IPS-18c (cell line): Measurements from ENCODE around the gene PANK1.

Experiments used
- H3K4me3 ChIP-seq: 2 replicates; pipeline ENCODE4 v1.7.0; 2013; ENCODE audit warnings: low read depth, mild to moderate bottlenecking, low read length, moderate library complexity; ENCODE audit not compliant: insufficient read depth
- H3K9me3 ChIP-seq: one replicate; pipeline ENCODE4 v1.6.1; 2013; ENCODE audit warnings: mild to moderate bottlenecking, low read length, moderate library complexity; ENCODE audit not compliant: control insufficient read depth, insufficient read depth

PANK1 gene

GRCh38 chr10:89644967-89645741 is at the start of gene PANK1:
PANK1 (minus strand) TSS chr10:89645242; CDS start chr10:89644891, 351 bp downstream.
- Histone ChIP-seq H3K9me3 (no peaks in the 10 kb centered on the region), H3K4me3 (peak within 1 kb of the TSS; percentile 91)

- Histone ChIP-seq H3K9me3 (no peaks in the 10 kb centered on the region), H3K4me3 (no peak overlapping the region)
These were observed 48.1 kb upstream of the PANK1 start for GRCh38 chr10:89693176-89693575.

- Histone ChIP-seq H3K4me3 (no peak overlapping the region), H3K9me3 (no peaks in the 10 kb centered on the region)
These were observed 47.4 kb upstream of the PANK1 start for GRCh38 chr10:89692416-89692815.

GRCh38 chr10:89690027-89690426 is 45.0 kb upstream of the PANK1 start:
- H3K4me3 ChIP-seq, result no peak overlapping the region
- no peaks in the 10 kb centered on the region for H3K9me3 ChIP-seq

GRCh38 chr10:89685936-89686335 is 40.9 kb upstream of the PANK1 start:
- Histone ChIP-seq H3K9me3 (no peaks in the 10 kb centered on the region), H3K4me3 (no peak overlapping the region)

- H3K9me3 ChIP-seq, result no peaks in the 10 kb centered on the region
These were observed 39.6 kb upstream of the PANK1 start for GRCh38 chr10:89684604-89685003.

GRCh38 chr10:89683883-89684282 is 38.8 kb upstream of the PANK1 start:
- no peak overlapping the region for H3K4me3 ChIP-seq
- H3K9me3 ChIP-seq, result no peaks in the 10 kb centered on the region

More at GRCh38 chr10:89684604-89685003, 39.6 kb upstream of the PANK1 start:
- H3K4me3 ChIP-seq, result no peak overlapping the region

- H3K9me3 ChIP-seq, result no peaks in the 10 kb centered on the region
- no peak overlapping the region for H3K4me3 ChIP-seq
These were observed 34.9 kb upstream of the PANK1 start for GRCh38 chr10:89679986-89680385.

GRCh38 chr10:89677341-89677740 is 32.3 kb upstream of the PANK1 start:
- no peaks in the 10 kb centered on the region for H3K9me3 ChIP-seq
- H3K4me3 ChIP-seq, result no peak overlapping the region

GRCh38 chr10:89670926-89671325 is 25.9 kb upstream of the PANK1 start:
- no peak overlapping the region for H3K4me3 ChIP-seq
- no peaks in the 10 kb centered on the region for H3K9me3 ChIP-seq

GRCh38 chr10:89669985-89670384 is 24.9 kb upstream of the PANK1 start:
- Histone ChIP-seq H3K4me3 (no peak overlapping the region), H3K9me3 (no peaks in the 10 kb centered on the region)

- Histone ChIP-seq H3K9me3 (no peaks in the 10 kb centered on the region), H3K4me3 (no peak overlapping the region)
These were observed 23.5 kb upstream of the PANK1 start for GRCh38 chr10:89668386-89669071.

- H3K9me3 ChIP-seq, result no peaks in the 10 kb centered on the region
- no peak overlapping the region for H3K4me3 ChIP-seq
These were observed 21.1 kb upstream of the PANK1 start for GRCh38 chr10:89666138-89666537.

- Histone ChIP-seq H3K4me3 (no peak overlapping the region), H3K9me3 (no peaks in the 10 kb centered on the region)
These were observed 20.3 kb upstream of the PANK1 start for GRCh38 chr10:89665302-89665701.

GRCh38 chr10:89664203-89664602 is 19.2 kb upstream of the PANK1 start:
- H3K9me3 ChIP-seq, result no peaks in the 10 kb centered on the region
- no peak overlapping the region for H3K4me3 ChIP-seq

GRCh38 chr10:89663144-89663543 is 18.1 kb upstream of the PANK1 start:
- H3K4me3 ChIP-seq, result no peak overlapping the region

GRCh38 chr10:89662596-89662995 is 17.6 kb upstream of the PANK1 start:
- Histone ChIP-seq H3K9me3 (no peaks in the 10 kb centered on the region), H3K4me3 (no peak overlapping the region)

More at GRCh38 chr10:89663144-89663543, 18.1 kb upstream of the PANK1 start:
- H3K9me3 ChIP-seq, result no peaks in the 10 kb centered on the region
